HEK293 (cell line): ENCODE data around the gene LAD1.

ENCODE experiments used
- CTCF ChIA-PET: fragments of 350-600 bp; formaldehyde crosslinking; extraction: SDS; loops from one replicate; lab custom pipeline; 2021; ENCODE audit warnings: antibody characterized with exemption; lab: Yijun Ruan, JAX
- POLR2A ChIA-PET: fragments of 300-600 bp; formaldehyde crosslinking; extraction: SDS; loops from one replicate; lab custom pipeline; 2020; ENCODE audit warnings: antibody characterized with exemption, inconsistent platforms; lab: Yijun Ruan, JAX
- H3K27ac ChIP-seq: fragments of 200-500 bp; sonication (Bioruptor generic); 2 replicates; pipeline ENCODE4 v1.5.1; 2014; ENCODE audit warnings: low read depth, low read length, control low read depth, inconsistent platforms; ENCODE audit errors: extremely low read depth
- H3K36me3 ChIP-seq, 2 experiments: fragments of 200-500 bp in 1 of 2; sonication (Bioruptor generic) in 1 of 2; 1 replicate in 1 of 2; 2 replicates in 1 of 2; pipeline ENCODE4 v1.5.1; 2014 to 2017; ENCODE audit warnings: inconsistent platforms in 2 of 2, low read length in 2 of 2; ENCODE audit not compliant: control insufficient read depth in 2 of 2, insufficient read depth in 1 of 2
- H3K4me1 ChIP-seq: fragments of 200-500 bp; sonication (Bioruptor generic); 2 replicates; pipeline ENCODE4 v1.5.1; 2014; ENCODE audit warnings: mild to moderate bottlenecking, low read length, inconsistent platforms; ENCODE audit not compliant: control insufficient read depth, insufficient read depth
- H3K4me3 ChIP-seq: 2 replicates; pipeline ENCODE4 v1.5.1; 2011; ENCODE audit warnings: low read depth, mild to moderate bottlenecking, control low read depth, low read length, moderate library complexity
- H3K9me3 ChIP-seq: fragments of 200-500 bp; sonication (Bioruptor generic); 2 replicates; pipeline ENCODE4 v1.5.1; 2014; ENCODE audit warnings: low read depth, low read length, inconsistent platforms; ENCODE audit not compliant: control insufficient read depth, insufficient read depth
- CTCF ChIP-seq: fragments of 450-650 bp; formaldehyde crosslinking; IDR thresholded peaks from 2 replicates; pipeline ENCODE4 v1.5.1; 2016; ENCODE audit warnings: missing biosample characterization, missing genetic modification characterization
- KLF10 ChIP-seq: fragments of 450-650 bp; IDR thresholded peaks from 2 replicates; pipeline ENCODE4 v1.5.1; 2018; ENCODE audit warnings: missing biosample characterization, mild to moderate bottlenecking, missing genetic modification characterization
- SETDB1 ChIP-seq: IDR thresholded peaks from one replicate; pipeline ENCODE4 v1.6.1; 2017; ENCODE audit warnings: mild to moderate bottlenecking, low read length, moderate library complexity, mixed read lengths; ENCODE audit not compliant: insufficient read length
- ZBTB11 ChIP-seq: fragments of 450-650 bp; formaldehyde crosslinking; conservative IDR thresholded peaks from 2 replicates; pipeline ENCODE4 v1.5.1; 2016; ENCODE audit warnings: low read depth, missing biosample characterization, missing genetic modification characterization
- ZBTB7A ChIP-seq: fragments of 450-650 bp; formaldehyde crosslinking; IDR thresholded peaks from 2 replicates; pipeline ENCODE4 v1.5.1; 2016; ENCODE audit warnings: low read depth, missing biosample characterization, missing genetic modification characterization
- ZFP41 ChIP-seq: fragments of 450-650 bp; formaldehyde crosslinking; IDR thresholded peaks from 2 replicates; pipeline ENCODE4 v1.5.1; 2016; ENCODE audit warnings: missing biosample characterization, missing genetic modification characterization, borderline replicate concordance
- ZFP69B ChIP-seq: fragments of 450-650 bp; formaldehyde crosslinking; IDR thresholded peaks from 2 replicates; pipeline ENCODE4 v1.5.1; 2016; ENCODE audit warnings: missing biosample characterization, missing genetic modification characterization
- ZNF112 ChIP-seq: fragments of 450-650 bp; formaldehyde crosslinking; IDR thresholded peaks from 2 replicates; pipeline ENCODE4 v1.5.0; 2017; ENCODE audit warnings: missing biosample characterization, missing genetic modification characterization
- ZNF146 ChIP-seq: fragments of 450-650 bp; formaldehyde crosslinking; IDR thresholded peaks from 2 replicates; pipeline ENCODE4 v1.5.1; 2016; ENCODE audit warnings: missing biosample characterization, missing genetic modification characterization
- ZNF174 ChIP-seq: fragments of 450-650 bp; formaldehyde crosslinking; IDR thresholded peaks from 2 replicates; pipeline ENCODE4 v1.5.0; 2017; ENCODE audit warnings: missing biosample characterization, mild to moderate bottlenecking, missing genetic modification characterization
- ZNF19 ChIP-seq: fragments of 450-650 bp; formaldehyde crosslinking; IDR thresholded peaks from 2 replicates; pipeline ENCODE4; 2016; ENCODE audit warnings: missing biosample characterization, missing genetic modification characterization, low read depth
- ZNF280D ChIP-seq: fragments of 450-650 bp; formaldehyde crosslinking; IDR thresholded peaks from 2 replicates; pipeline ENCODE4 v1.5.1; 2016; ENCODE audit warnings: missing biosample characterization, missing genetic modification characterization
- ZNF362 ChIP-seq: fragments of 450-650 bp; formaldehyde crosslinking; IDR thresholded peaks from 2 replicates; pipeline ENCODE4 v1.5.1; 2016; ENCODE audit warnings: missing biosample characterization, missing genetic modification characterization
- ZNF398 ChIP-seq: fragments of 450-650 bp; formaldehyde crosslinking; IDR thresholded peaks from 2 replicates; pipeline ENCODE4 v1.5.1; 2017; ENCODE audit warnings: missing biosample characterization, missing genetic modification characterization
- ZNF488 ChIP-seq: fragments of 450-650 bp; formaldehyde crosslinking; IDR thresholded peaks from 2 replicates; pipeline ENCODE4 v1.5.1; 2016; ENCODE audit warnings: missing biosample characterization, missing genetic modification characterization
- ZNF580 ChIP-seq: fragments of 450-650 bp; formaldehyde crosslinking; IDR thresholded peaks from 2 replicates; pipeline ENCODE4 v1.5.1; 2016; ENCODE audit warnings: missing biosample characterization, missing genetic modification characterization
- ZSCAN30 ChIP-seq: fragments of 450-650 bp; IDR thresholded peaks from 2 replicates; pipeline ENCODE4 v1.5.1; 2018; ENCODE audit warnings: missing biosample characterization, mild to moderate bottlenecking, missing genetic modification characterization, moderate library complexity

LAD1 gene

GRCh38 chr1:201422026-201422425 is 22.9 kb upstream of the LAD1 start (continued):
- TF ChIP-seq ZNF398 (no peak), ZSCAN30 (tag by site-specific recombination) (no peak), ZNF146 (tag by site-specific recombination) (no peak), ZFP69B (no peak), SETDB1 (no peak)

GRCh38 chr1:201421041-201421440 is 21.9 kb upstream of the LAD1 start:
- TF ChIP-seq ZBTB11 (no peak), ZFP41 (tag by site-specific recombination) (no peak), ZFP69B (no peak), ZNF280D (tag by site-specific recombination) (no peak), ZNF580 (no peak), ZNF174 (no peak), ZNF488 (tag by site-specific recombination) (no peak), ZNF362 (tag by site-specific recombination) (no peak), ZNF19 (tag by site-specific recombination) (no peak), CTCF (tag by site-specific recombination) (no peak), KLF10 (no peak), ZBTB7A (no peak), ZNF112 (tag by site-specific recombination) (no peak)
- Histone ChIP-seq H3K4me1 (no peaks in the 10 kb centered on the region), H3K36me3 (no peaks in the 10 kb centered on the region), H3K9me3 (no peaks in the 10 kb centered on the region), H3K4me3 (no peak overlapping the region), H3K27ac (no peak overlapping the region)
- ChIA-PET CTCF (interaction anchor here (1.7 to 1.8 kb wide), 2 partner anchors 15 kb away, joined by 3 to 11 read pairs; no protein-coding TSS in a partner anchor), POLR2A (no interaction called here)
